ENCODE data around the gene NEU2.

NEU2 gene

GRCh38 chr2:233034091-233034882, 1.8 kb downstream of the NEU2 start:
- no peak overlapping the region for H3K4me3 ChIP-seq (ENCODE audit: low read depth, low read length)
- no peak overlapping the region for H3K27ac ChIP-seq
- H3K27me3 ChIP-seq (ENCODE audit: insufficient read depth, low read depth, severe bottlenecking), result no peaks in the 10 kb centered on the region
- no peaks in the 10 kb centered on the region for H3K9me3 ChIP-seq (ENCODE audit: severe bottlenecking)
- no peaks in the 10 kb centered on the region for H3K36me3 ChIP-seq
- no peak for DNase-seq
- TF ChIP-seq, protein P1, sequence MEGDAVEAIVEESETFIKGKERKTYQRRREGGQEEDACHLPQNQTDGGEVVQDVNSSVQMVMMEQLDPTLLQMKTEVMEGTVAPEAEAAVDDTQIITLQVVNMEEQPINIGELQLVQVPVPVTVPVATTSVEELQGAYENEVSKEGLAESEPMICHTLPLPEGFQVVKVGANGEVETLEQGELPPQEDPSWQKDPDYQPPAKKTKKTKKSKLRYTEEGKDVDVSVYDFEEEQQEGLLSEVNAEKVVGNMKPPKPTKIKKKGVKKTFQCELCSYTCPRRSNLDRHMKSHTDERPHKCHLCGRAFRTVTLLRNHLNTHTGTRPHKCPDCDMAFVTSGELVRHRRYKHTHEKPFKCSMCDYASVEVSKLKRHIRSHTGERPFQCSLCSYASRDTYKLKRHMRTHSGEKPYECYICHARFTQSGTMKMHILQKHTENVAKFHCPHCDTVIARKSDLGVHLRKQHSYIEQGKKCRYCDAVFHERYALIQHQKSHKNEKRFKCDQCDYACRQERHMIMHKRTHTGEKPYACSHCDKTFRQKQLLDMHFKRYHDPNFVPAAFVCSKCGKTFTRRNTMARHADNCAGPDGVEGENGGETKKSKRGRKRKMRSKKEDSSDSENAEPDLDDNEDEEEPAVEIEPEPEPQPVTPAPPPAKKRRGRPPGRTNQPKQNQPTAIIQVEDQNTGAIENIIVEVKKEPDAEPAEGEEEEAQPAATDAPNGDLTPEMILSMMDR (IDR thresholded peaks at IDR 0.05; ENCODE audit: low read depth, low read length), result no peak

DNA sequence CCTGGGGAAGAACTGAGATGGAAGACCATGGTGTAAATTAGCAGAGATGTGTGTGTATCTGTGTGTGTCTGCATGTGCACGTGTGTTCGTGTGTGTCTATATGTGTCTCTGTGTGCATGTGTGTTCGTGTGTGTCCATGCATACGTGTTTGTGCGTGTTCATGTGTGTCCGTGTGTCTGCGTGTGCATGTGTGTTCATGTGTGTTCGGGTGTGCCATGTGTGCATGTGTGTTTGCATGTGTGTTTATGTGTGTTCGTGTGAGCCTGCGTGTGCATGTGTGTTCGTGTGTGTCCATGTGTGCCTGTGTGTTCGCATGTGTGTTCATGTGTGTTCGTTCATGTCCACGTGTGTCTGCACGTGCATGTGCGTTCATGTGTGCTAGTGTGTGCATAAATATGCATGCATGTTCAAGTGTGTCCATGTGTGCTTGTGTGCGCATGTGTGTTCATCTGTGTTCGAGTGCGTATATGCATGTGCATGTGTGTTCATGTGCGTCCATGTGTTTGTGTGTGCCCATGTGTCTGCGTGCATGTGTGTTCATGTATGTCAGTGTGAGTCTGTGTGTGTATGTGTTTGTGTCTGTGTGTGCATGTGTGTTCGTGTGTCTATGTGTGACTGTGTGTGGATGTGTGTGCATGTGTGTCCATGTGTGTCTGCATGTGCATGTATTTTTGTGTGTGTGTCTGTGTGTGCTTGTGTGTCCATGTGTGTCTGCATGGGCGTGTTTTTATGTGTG, 3.1 kb downstream of the NEU2 start:
- no peak for DNase-seq
- H3K9me3 ChIP-seq (ENCODE audit: severe bottlenecking), result no peaks in the 10 kb centered on the region
- TF ChIP-seq, protein P1 (IDR thresholded peaks at IDR 0.05; ENCODE audit: low read depth, low read length), result no peak
- H3K27me3 ChIP-seq (ENCODE audit: insufficient read depth, low read depth, severe bottlenecking), result no peaks in the 10 kb centered on the region
- H3K27ac ChIP-seq, result no peak overlapping the region
- no peak overlapping the region for H3K4me3 ChIP-seq (ENCODE audit: low read depth, low read length)
- H3K36me3 ChIP-seq, result no peaks in the 10 kb centered on the region

GRCh38 chr2:233036162-233036838, 3.8 kb downstream of the NEU2 start:
- DNase-seq, result peak; percentile 32
- H3K27ac ChIP-seq, result peak overlapping the region; percentile 39
- no peak overlapping the region for H3K4me3 ChIP-seq (ENCODE audit: low read depth, low read length)

DNA sequence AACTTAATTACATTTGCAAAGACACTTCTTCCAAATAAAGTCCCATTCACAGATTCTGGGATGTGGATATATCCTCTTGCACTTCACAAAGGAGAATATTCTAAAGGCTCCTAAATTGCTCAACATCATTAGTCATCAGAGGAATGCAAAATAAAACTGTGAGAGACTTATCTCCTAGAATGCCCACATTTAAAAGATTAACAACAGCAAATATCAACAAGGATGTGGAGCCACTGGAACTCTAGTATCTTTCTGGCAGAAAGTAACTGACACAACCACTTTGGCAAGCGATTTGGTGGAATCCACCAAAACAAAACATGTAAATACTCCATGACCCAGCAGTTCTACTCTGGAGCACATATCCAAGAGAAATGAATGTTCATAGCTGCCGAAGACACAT, 4.6 kb downstream of the NEU2 start:
- Histone ChIP-seq H3K27ac (no peak overlapping the region), H3K4me3 (ENCODE audit: low read depth, low read length) (no peak overlapping the region), H3K9me3 (ENCODE audit: severe bottlenecking) (no peaks in the 10 kb centered on the region), H3K27me3 (ENCODE audit: insufficient read depth, low read depth, severe bottlenecking) (no peaks in the 10 kb centered on the region), H3K36me3 (no peaks in the 10 kb centered on the region)
- TF ChIP-seq, protein P1 (IDR thresholded peaks at IDR 0.05; ENCODE audit: low read depth, low read length), result no peak
- DNase-seq, result no peak

More at GRCh38 chr2:233036162-233036838, 3.8 kb downstream of the NEU2 start:
- TF ChIP-seq, protein P1 (IDR thresholded peaks at IDR 0.05; ENCODE audit: low read depth, low read length), result no peak
- no peaks in the 10 kb centered on the region for H3K9me3 ChIP-seq (ENCODE audit: severe bottlenecking)
- no peaks in the 10 kb centered on the region for H3K36me3 ChIP-seq
- no peaks in the 10 kb centered on the region for H3K27me3 ChIP-seq (ENCODE audit: insufficient read depth, low read depth, severe bottlenecking)

GRCh38 chr2:233039212-233039845, 6.9 kb downstream of the NEU2 start:
- H3K27ac ChIP-seq, result no peak overlapping the region
- H3K9me3 ChIP-seq (ENCODE audit: severe bottlenecking), result no peaks in the 10 kb centered on the region
- H3K27me3 ChIP-seq (ENCODE audit: insufficient read depth, low read depth, severe bottlenecking), result no peaks in the 10 kb centered on the region
- H3K4me3 ChIP-seq (ENCODE audit: low read depth, low read length), result no peak overlapping the region
- no peak for DNase-seq
- H3K36me3 ChIP-seq, result no peaks in the 10 kb centered on the region
- TF ChIP-seq, protein P1 (IDR thresholded peaks at IDR 0.05; ENCODE audit: low read depth, low read length), result no peak

All from WERI-Rb-1 (cell line).